GM18511 (cell line): ENCODE data around the gene PARN.

Experiments used
- ATAC-seq: cut with Tn5 transposase; IDR thresholded peaks from one replicate; pipeline ENCODE4 v1.9.1; 2021; ENCODE audit warnings: mild to moderate bottlenecking, moderate library complexity; ENCODE audit not compliant: unreplicated experiment

The PARN gene

DNA sequence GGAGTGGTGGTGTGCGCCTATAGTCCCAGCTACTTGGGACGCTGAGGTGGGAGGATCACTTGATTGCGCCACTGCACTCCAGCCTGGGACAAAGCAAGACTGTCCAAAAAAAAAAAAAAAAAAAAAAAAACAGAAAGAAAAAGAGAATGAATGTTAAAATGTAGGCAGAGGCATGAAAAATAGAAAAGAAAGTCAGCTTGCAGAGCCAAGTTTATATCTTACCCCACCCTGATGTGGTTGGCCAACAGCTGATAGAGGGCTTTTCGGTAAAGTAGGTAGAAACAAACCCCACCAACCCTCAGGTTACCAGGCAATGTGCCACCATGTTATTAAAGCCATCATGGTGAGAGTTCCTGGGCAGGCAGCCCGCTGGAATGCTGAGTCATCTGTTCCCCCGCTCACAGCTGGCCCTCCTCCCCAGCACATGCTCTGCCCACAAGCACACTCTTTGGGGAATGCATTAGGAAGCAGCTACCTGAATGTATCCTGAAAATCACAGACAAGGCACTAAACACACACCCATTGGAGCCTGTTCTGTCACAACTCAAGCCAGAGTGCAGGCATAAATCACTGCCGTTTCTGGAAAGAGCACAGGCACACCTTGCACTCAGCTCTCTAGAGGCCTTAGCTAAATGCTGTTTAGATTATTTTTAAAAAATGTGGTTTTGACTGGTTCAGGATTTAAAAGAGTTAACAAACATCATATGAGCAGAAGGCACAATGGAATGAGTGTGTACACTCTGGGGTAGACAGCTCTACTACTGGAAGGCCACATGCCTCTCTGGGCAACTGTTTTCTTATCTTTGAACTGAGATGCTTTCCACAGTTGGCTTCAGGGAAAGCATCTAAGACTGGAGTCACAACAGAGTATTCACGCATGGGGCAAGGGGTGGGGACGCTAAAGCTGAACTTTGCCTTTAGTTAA is 128.5 kb downstream of the PARN start:
- no peak for ATAC-seq

GRCh38 chr16:14500791-14501190 is 129.3 kb downstream of the PARN start:
- no peak for ATAC-seq

DNA sequence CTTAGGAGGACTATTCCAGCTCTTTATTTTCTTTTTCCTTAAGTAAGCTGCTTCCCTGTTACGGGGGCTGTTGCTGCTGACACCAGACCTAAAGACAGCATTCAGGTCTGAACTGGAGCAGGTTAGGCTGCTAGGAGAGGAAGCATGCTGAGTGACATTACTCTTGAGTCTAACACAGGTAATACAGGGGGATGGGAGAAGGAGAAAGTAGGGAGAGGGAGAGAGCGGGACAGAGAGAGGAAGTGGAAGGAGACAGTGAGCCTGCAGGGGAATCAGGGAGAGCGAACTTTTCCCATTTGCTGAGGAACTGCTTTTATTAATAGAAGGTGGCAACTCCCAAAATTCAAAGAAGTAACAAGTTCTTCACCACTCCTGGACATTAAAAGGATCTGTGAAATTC is 130.9 kb downstream of the PARN start:
- no peak for ATAC-seq

GRCh38 chr16:14497245-14498082 is 132.6 kb downstream of the PARN start:
- no peak for ATAC-seq

DNA sequence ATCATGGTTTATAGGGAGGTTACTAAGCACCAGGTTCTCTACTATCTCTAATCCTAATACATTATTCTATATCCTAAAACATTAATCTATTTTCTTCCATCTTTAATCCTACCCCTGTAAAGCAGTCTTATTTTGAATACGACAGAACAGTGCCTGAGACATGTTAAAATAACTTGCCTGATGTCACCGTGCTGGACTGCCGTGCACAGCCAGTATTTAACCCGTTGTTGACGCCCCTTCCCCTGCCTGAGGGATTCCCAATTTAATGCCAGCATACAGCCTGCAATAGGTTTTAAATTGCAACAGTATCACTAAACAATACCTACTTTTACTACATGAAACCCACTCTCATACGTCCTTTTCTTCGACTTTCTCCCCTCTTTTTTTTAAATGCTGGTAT is 133.3 kb downstream of the PARN start:
- no peak for ATAC-seq

DNA sequence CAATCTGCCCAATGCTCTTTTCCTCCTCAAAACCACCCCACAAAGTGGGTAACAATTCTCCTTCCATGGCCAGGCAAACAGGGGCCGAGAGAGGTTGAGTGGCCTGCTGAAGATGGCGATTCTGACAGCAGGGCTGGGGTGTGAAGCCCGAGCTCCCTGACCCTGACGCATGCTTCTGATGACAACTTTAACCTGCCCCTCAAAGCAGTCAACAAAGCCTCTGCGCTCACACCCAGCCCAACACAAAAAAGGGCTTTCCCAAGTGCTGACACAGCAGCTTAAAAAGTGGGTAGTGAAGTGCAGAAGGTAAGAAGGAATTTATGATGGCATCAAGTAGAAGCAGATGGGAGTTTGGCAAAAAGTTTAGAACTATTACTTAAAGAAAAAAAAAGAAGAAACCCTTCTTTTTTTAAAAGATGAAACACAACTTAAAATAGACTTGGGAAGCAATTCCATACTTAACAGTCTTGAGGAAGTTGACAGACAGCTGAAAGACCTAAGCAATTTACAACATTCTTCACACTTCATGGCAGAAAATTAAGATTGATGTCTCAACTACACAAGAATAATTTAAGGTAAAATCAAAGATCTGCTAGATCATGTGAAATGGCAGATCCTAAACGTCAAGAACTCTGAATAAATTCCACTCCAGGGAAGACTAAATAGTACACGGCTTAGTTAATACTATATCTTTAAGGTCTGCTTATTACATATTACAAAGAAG is 133.9 kb downstream of the PARN start:
- ATAC-seq: no peak

DNA sequence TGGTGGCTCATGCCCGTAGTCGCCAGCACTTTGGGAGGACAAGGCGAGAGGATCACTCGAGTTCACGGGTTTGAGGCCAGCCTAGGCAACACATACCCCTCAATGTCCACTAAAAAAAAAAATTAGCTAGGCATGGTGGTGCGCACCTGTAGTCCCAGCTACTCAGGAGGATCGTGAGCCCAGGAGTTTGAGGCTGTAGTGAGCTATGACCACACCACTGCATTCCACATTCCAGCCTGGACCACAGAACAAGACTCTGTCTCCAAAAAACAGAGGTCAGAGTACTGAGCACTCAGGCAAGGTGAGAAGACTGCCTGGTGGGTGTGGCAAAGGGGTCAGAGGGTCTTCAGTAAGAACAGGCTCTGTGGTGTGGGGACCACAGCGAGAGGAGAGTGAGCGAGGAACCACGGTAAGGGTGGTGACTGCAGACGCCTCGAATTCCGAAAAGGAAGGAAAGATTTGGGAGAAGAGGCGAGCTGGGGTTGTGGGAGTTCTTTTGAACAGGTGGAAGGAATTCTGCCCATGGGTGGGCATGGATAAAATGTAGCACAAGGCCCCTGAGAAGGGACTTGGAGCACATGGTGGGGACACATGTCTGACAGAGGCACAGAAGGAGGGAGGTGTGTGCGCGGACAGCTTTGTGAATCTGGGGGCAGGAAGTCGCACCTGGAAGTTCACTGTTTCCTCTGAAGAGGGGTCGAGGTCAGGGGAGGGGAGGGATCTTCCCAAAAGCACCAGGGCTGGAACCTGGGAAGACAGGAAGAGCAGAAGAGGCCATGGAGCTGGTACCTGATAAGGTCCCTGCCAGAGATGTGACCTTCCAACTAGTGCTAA is 134.6 kb downstream of the PARN start:
- no peak for ATAC-seq

DNA sequence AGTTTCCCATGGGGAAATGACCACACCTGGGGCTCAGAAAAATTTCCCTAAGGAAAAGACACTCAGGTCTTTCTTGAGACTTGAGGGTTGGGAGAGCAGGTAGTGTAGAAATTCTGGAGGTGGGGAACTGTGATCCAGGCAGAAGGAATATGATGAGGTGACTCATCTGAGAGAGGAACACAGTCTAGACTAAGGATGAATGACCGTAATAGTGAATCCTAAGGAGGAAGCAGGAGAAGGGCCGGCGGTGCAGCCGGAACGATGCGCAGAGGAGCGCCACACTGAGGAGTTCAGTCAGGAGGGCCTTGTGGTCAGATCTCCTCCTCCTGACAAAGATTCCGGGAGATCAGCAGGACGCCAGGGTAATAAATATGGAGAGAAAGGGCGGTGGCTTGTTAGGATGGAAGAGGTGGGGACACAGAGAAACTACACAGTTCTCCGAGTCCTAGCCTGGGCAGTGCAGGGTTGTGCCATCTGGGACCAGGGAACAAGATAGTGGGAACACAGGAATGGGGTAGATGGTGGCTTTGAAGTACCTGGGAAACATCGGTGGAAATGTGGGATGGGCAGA is 135.6 kb downstream of the PARN start:
- no peak for ATAC-seq

DNA sequence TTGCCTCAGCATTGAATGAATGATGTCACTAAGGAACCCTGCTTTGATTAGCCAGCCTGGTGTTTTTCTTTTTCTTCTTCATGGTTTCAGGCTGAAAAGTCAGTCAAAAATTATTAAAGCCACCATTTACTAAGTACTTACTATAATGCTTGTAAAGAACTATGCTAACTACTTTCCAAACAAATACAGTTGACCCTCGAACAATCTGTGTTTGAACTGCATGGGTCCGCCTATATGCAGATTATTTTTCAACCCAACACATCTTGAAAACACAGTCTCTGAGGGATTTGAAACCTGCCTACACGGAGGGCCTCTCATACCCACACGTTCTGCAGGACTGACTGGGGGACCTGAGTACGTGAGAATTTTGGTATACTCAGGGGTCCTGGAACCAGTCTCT is 136.3 kb downstream of the PARN start:
- ATAC-seq: no peak

- ATAC-seq: no peak
Observed at GRCh38 chr16:14492614-14493013, 137.4 kb downstream of the PARN start.

DNA sequence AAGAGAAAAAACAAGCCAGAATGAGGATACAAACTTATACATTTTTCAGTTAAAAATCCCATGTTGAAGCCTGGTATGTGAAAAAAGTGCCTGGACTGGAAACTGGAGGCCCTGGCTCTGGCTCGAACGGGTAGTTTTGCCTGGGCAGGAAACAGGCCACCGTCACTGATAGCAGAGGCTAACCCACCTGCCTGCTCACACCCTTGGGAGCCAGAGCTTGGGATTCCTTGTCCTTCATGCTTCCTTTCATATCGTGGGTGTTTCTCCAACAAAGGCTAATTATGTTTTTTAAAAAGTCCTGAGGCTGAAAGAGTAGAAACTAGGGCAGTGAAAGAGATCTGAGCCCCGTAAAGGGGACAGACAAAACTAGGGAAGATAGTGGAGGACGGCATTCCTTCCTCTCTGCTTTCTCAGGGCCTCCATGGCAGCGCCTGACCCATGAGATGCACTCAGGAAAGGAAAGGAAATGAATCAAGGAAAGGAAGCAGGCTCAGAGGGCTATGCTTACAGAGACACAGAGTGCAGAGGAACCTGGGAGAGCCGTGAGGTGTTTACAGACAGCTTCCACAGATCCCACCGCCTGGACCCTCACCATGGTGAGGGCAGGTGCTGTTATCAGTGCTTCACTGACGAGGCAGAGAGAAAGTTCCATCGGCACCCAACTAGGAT is 138.1 kb downstream of the PARN start:
- no peak for ATAC-seq

GRCh38 chr16:14490235-14490634 is 139.8 kb downstream of the PARN start:
- no peak for ATAC-seq

DNA sequence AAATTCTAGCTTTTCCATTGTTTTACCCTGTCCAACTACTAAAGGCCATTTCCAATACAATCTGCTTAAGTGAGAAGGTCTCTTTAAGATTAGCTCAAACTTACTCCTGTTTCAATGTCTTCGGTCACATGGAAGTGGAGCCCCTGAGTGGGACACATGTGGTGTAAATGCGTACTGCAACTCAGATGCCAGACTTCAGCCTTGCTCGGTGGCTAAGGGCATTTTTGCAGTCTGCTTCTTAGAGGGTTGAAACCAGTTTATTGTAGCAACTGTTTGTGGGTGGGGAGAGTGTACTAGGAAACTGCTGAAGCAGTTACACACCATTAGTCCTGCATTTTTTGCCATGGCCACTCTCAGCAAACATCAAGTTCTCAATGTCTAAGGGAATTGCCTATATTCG is 140.6 kb downstream of the PARN start:
- no peak for ATAC-seq

GRCh38 chr16:14487579-14487978 is 142.5 kb downstream of the PARN start:
- ATAC-seq: no peak

DNA sequence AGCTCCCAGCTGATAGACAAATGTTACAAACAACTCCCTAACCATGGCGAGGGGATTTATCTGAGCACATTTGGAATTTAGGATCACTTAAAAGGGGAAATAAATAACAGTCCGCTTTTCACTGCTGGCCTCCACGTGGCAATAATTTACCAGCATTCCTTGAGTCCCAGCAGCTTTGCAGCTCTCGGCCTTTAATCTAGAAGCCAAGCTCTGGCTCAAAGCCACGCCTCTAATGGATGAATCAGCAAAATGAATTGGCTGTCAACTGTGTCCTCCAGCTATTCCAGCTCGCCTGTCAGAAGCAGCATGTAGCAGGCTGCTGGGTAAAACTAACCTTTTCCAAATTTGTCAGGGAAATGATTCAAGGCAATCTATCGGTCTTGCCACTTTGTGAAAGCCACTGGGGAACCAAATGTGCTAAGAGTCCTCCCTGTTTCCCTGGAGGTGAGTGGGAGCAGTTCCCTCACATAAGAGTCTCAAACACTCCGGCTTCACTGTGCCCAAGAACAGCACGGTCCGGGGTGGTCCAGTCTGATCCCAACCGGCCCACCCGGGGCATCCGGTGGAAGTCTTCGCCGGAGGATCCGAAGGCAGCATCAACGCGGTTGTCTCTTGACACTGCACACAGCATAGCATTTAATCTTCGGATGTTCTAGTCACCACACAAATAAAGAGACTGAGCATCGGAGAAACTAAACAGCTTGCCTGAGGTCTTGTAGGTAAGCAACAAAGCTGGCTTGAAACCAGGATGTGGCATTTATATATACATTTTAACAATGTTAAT is 143.3 kb downstream of the PARN start:
- no peak for ATAC-seq

DNA sequence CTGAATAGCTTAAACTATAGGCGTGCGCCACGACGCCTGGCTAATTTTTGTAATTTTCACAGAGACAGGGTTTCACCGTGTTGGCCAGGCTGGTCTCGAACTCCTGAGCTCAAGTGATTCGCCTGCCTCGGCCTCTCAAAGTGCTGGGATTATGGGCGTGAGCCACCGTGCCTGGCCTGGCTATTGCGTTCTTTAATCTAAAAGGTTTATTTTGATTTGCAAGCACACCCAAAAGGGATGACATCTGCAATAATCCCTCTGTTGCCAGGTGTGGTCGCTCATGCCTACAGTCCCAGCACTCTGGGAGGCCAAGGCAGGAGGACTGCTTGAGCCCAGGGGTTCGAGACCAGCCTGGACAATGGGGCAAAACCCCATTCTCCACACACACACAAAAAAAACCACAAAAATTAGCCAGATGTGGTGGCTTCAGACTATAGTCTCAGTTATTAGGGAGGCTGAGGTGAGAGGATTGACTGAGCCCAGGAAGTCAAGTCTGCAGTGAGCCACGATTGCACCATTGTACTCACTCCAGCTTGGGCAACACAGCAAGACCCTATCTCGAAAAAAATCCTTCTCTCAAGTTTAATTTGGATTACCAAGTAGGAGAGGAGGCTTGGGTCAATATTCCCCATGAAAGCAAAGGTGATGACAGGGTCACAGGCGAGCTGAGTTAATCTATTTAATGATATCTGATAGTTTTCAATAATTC is 144.1 kb downstream of the PARN start:
- no peak for ATAC-seq

GRCh38 chr16:14485121-14485551 is 144.9 kb downstream of the PARN start:
- ATAC-seq: no peak

DNA sequence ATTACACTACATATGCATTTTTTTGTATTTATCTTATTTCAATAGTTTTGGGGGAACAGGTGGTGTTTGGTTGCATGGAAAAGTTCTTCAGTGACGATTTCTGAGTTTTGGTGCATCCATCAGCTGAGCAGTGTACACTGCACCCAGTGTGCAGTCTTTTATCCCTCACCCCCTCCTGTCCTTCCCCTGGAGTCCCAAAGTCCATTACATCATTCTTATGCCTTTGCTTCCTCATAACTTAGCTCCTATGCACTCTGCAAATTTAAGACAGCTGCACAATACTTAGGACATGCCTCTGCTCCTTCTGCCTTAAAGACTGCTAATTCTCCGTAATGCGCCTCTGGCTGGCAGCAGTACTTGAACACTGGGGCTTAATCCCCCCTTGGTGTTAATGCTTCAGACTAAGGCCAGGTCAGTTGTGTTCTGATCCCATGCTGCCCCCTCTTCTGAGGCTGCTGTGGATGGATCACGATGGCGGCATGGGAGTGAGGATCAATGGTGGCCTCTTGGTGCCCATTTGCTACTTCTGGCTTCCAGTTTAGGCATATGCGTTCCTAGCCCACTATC is 146.2 kb downstream of the PARN start:
- no peak for ATAC-seq
